ENCODE results near the gene GPRIN2.

DNA sequence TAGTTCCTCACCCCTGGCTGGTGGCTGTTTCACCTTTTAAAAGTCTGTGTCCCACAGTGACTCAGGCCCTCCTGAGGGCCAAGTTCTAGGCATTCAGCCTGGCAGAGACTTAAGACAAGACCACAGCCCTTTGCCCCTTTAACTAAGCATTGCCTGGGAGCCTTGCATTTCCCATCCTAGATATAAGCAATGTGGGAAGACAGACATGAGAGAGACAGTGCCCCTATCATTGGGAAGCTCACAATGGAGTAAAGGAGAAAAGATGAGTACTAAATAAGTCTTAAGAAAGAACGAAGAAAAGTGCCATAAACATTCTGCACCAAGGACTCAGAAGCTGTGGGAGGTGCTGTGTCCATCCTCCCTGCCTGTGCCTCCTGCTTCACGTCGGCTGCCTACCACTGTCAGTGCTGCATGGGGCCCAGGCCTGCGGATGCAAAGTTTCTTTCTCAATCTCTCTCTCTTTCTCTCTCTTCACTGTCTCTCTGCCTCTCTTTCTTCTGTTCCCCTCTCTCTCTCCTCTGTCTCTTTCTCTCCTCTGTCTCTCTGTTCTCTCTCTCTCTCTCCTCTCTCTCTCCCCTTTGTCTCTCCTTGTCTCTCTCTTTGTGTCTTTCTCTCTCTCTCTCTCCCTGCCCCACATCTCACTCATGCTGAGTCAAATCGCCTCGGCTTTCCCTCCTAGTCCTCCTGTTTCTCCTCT is 21.5 kb downstream of the GPRIN2 start:
- TF ChIP-seq POLR2AphosphoS5 (IDR thresholded peaks at IDR 0.05), result no peak
- TF ChIP-seq, protein P1, sequence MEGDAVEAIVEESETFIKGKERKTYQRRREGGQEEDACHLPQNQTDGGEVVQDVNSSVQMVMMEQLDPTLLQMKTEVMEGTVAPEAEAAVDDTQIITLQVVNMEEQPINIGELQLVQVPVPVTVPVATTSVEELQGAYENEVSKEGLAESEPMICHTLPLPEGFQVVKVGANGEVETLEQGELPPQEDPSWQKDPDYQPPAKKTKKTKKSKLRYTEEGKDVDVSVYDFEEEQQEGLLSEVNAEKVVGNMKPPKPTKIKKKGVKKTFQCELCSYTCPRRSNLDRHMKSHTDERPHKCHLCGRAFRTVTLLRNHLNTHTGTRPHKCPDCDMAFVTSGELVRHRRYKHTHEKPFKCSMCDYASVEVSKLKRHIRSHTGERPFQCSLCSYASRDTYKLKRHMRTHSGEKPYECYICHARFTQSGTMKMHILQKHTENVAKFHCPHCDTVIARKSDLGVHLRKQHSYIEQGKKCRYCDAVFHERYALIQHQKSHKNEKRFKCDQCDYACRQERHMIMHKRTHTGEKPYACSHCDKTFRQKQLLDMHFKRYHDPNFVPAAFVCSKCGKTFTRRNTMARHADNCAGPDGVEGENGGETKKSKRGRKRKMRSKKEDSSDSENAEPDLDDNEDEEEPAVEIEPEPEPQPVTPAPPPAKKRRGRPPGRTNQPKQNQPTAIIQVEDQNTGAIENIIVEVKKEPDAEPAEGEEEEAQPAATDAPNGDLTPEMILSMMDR (IDR thresholded peaks at IDR 0.05), result no peak
